Mucosa of stomach (tissue), 1 donor: ENCODE results near the gene LMOD3.

ENCODE experiments used
- H3K27me3 ChIP-seq: one replicate; pipeline ENCODE4 v1.7.0; 2013; ENCODE audit warnings: mild to moderate bottlenecking, low read length; ENCODE audit not compliant: control insufficient read depth, insufficient read depth
- H3K36me3 ChIP-seq: one replicate; pipeline ENCODE4 v1.7.0; 2013; ENCODE audit warnings: low read length; ENCODE audit not compliant: control insufficient read depth, insufficient read depth
- H3K4me1 ChIP-seq: one replicate; pipeline ENCODE4 v1.7.0; 2013; ENCODE audit warnings: mild to moderate bottlenecking, low read length; ENCODE audit not compliant: control insufficient read depth, insufficient read depth
- H3K4me3 ChIP-seq: one replicate; pipeline ENCODE4 v1.7.0; 2013; ENCODE audit warnings: low read length
- H3K9ac ChIP-seq: one replicate; pipeline ENCODE4 v1.7.0; 2013; ENCODE audit warnings: mild to moderate bottlenecking, low read length, moderate library complexity
- H3K9me3 ChIP-seq: one replicate; pipeline ENCODE4 v1.7.0; 2013; ENCODE audit warnings: mild to moderate bottlenecking, low read length, moderate library complexity; ENCODE audit not compliant: control insufficient read depth
- donor health status: Pancreatic carcinoma.

The LMOD3 gene

GRCh38 chr3:69122403-69122802 lies at the start of gene LMOD3:
TSS of gene LMOD3 (minus strand) at chr3:69122595. CDS start at chr3:69122386, 209 bp downstream.
- no peaks in the 10 kb centered on the region for H3K27me3 ChIP-seq
- H3K4me1 ChIP-seq = no peaks in the 10 kb centered on the region
- H3K9me3 ChIP-seq = no peaks in the 10 kb centered on the region
- H3K4me3 ChIP-seq = no peak within 1 kb of the TSS
- no peaks in the 10 kb centered on the region for H3K36me3 ChIP-seq
- no peak within 1 kb of the TSS for H3K9ac ChIP-seq

- Histone ChIP-seq H3K36me3 (no peaks in the 10 kb centered on the region), H3K27me3 (no peaks in the 10 kb centered on the region), H3K4me3 (no peak overlapping the region), H3K4me1 (no peaks in the 10 kb centered on the region), H3K9ac (no peak overlapping the region), H3K9me3 (no peaks in the 10 kb centered on the region)
Observed at GRCh38 chr3:69172058-69172457, 49.7 kb upstream of the LMOD3 start.

- H3K9ac ChIP-seq = no peak overlapping the region
- no peaks in the 10 kb centered on the region for H3K36me3 ChIP-seq
- H3K4me3 ChIP-seq = no peak overlapping the region
- no peaks in the 10 kb centered on the region for H3K9me3 ChIP-seq
- H3K4me1 ChIP-seq = no peaks in the 10 kb centered on the region
- H3K27me3 ChIP-seq = no peaks in the 10 kb centered on the region
Observed at GRCh38 chr3:69166446-69166845, 44.1 kb upstream of the LMOD3 start.

- Histone ChIP-seq H3K9me3 (no peaks in the 10 kb centered on the region), H3K4me1 (no peaks in the 10 kb centered on the region), H3K4me3 (no peak overlapping the region), H3K9ac (no peak overlapping the region), H3K36me3 (no peaks in the 10 kb centered on the region), H3K27me3 (no peaks in the 10 kb centered on the region)
Observed at GRCh38 chr3:69165744-69166143, 43.3 kb upstream of the LMOD3 start.

- H3K9me3 ChIP-seq = no peaks in the 10 kb centered on the region
- H3K36me3 ChIP-seq = no peaks in the 10 kb centered on the region
- no peak overlapping the region for H3K9ac ChIP-seq
- H3K4me3 ChIP-seq = no peak overlapping the region
- H3K27me3 ChIP-seq = no peaks in the 10 kb centered on the region
- H3K4me1 ChIP-seq = no peaks in the 10 kb centered on the region
Observed at GRCh38 chr3:69164296-69164695, 41.9 kb upstream of the LMOD3 start.

- Histone ChIP-seq H3K9me3 (no peaks in the 10 kb centered on the region), H3K4me3 (no peak overlapping the region), H3K36me3 (no peaks in the 10 kb centered on the region), H3K4me1 (no peaks in the 10 kb centered on the region), H3K9ac (no peak overlapping the region), H3K27me3 (no peaks in the 10 kb centered on the region)
Observed at GRCh38 chr3:69162308-69162980, 40.0 kb upstream of the LMOD3 start.

GRCh38 chr3:69161587-69162307 lies 39.4 kb upstream of the LMOD3 start:
- no peaks in the 10 kb centered on the region for H3K9me3 ChIP-seq
- no peaks in the 10 kb centered on the region for H3K36me3 ChIP-seq
- H3K27me3 ChIP-seq = no peaks in the 10 kb centered on the region
- no peak overlapping the region for H3K4me3 ChIP-seq
- H3K4me1 ChIP-seq = no peaks in the 10 kb centered on the region
- H3K9ac ChIP-seq = no peak overlapping the region

- no peak overlapping the region for H3K9ac ChIP-seq
- no peaks in the 10 kb centered on the region for H3K36me3 ChIP-seq
Observed at GRCh38 chr3:69160525-69160924, 38.1 kb upstream of the LMOD3 start.

GRCh38 chr3:69160107-69160506 lies 37.7 kb upstream of the LMOD3 start:
- Histone ChIP-seq H3K27me3 (no peaks in the 10 kb centered on the region), H3K4me3 (no peak overlapping the region), H3K4me1 (no peaks in the 10 kb centered on the region), H3K36me3 (no peaks in the 10 kb centered on the region), H3K9ac (no peak overlapping the region), H3K9me3 (no peaks in the 10 kb centered on the region)

More at GRCh38 chr3:69160525-69160924, 38.1 kb upstream of the LMOD3 start:
- Histone ChIP-seq H3K4me1 (no peaks in the 10 kb centered on the region), H3K9me3 (no peaks in the 10 kb centered on the region), H3K4me3 (no peak overlapping the region), H3K27me3 (no peaks in the 10 kb centered on the region)

GRCh38 chr3:69149586-69149985 lies 27.2 kb upstream of the LMOD3 start:
- H3K9me3 ChIP-seq = no peaks in the 10 kb centered on the region
- no peaks in the 10 kb centered on the region for H3K27me3 ChIP-seq
- H3K4me3 ChIP-seq = no peak overlapping the region
- no peaks in the 10 kb centered on the region for H3K4me1 ChIP-seq
- no peak overlapping the region for H3K9ac ChIP-seq
- no peaks in the 10 kb centered on the region for H3K36me3 ChIP-seq

GRCh38 chr3:69145688-69146087 lies 23.3 kb upstream of the LMOD3 start:
- H3K4me3 ChIP-seq = no peak overlapping the region
- no peaks in the 10 kb centered on the region for H3K36me3 ChIP-seq
- no peaks in the 10 kb centered on the region for H3K27me3 ChIP-seq
- H3K9me3 ChIP-seq = no peaks in the 10 kb centered on the region
- H3K9ac ChIP-seq = no peak overlapping the region
- H3K4me1 ChIP-seq = no peaks in the 10 kb centered on the region

- H3K4me1 ChIP-seq = no peaks in the 10 kb centered on the region
Observed at GRCh38 chr3:69144631-69145245, 22.3 kb upstream of the LMOD3 start.

More at GRCh38 chr3:69144631-69145245, 22.3 kb upstream of the LMOD3 start:
- Histone ChIP-seq H3K9me3 (no peaks in the 10 kb centered on the region), H3K27me3 (no peaks in the 10 kb centered on the region), H3K4me3 (no peak overlapping the region), H3K9ac (no peak overlapping the region), H3K36me3 (no peaks in the 10 kb centered on the region)
